ENCODE measurements around the gene SF3A1. TPM values are rescaled to one million over a fixed set of nuclear protein-coding genes. Genes with fewer than 3 reads are reported as not detected.

The SF3A1 gene
- total and polyA plus RNA-seq, 2 donors (not counting 3 experiments of a cell fraction or from before 2014, with no cell fraction given) = 60.2 to 187 TPM

- H4K20me1 ChIP-seq (replicated peaks; ENCODE audit: control insufficient read depth, extremely low read depth, insufficient read depth, low read length) = no peaks in the 10 kb centered on the region
- intact Hi-C loops (cut with micrococcal nuclease) (no loop called here), dilution Hi-C loops (cut with MboI; ENCODE audit: extremely low pct_ligation_motif_present, low sequenced_read_pairs) (no loop called here)
- FAIRE-seq = no peak
- BruUV-seq (replicated peaks) = no TSS peak
- H3K27ac ChIP-seq (ENCODE audit: insufficient read depth, low read depth, low read length) = no peak overlapping the region
- H2AFZ ChIP-seq (ENCODE audit: low read depth, low read length) = no peak overlapping the region
- no peak overlapping the region for H3K9ac ChIP-seq (replicated peaks; ENCODE audit: extremely low read depth, insufficient read depth, low read length)
- no peaks in the 10 kb centered on the region for H3K9me3 ChIP-seq (replicated peaks; ENCODE audit: control insufficient read depth, insufficient read depth, low read length)
- H3K27me3 ChIP-seq (ENCODE audit: control insufficient read depth in 2 of 2, insufficient read depth in 2 of 2, low read length in 2 of 2) = no peaks in the 10 kb centered on the region
- no peak for TF ChIP-seq EZH2 (IDR thresholded peaks at IDR 0.05; ENCODE audit: borderline replicate concordance, low read depth, low read length, severe bottlenecking)
- TF ChIP-seq CTCF (IDR thresholded peaks at IDR 0.05; ENCODE audit: extremely low read depth in 1 of 2, insufficient read depth in 1 of 2, low read depth in 1 of 2, low read length in 2 of 2) = no peak
- TF ChIP-seq MYC (IDR thresholded peaks at IDR 0.05; ENCODE audit: low read depth, low read length) = no peak
- TF ChIP-seq MAX (IDR thresholded peaks at IDR 0.05; ENCODE audit: insufficient read depth, insufficient read length) = no peak
- TF ChIP-seq FOS (IDR thresholded peaks at IDR 0.05; ENCODE audit: borderline replicate concordance, insufficient read depth, low read length) = no peak
- no peak for TF ChIP-seq JUN (IDR thresholded peaks at IDR 0.05; ENCODE audit: borderline replicate concordance, insufficient read depth, insufficient read length, low read depth)
- no peak for TF ChIP-seq POLR2A (IDR thresholded peaks at IDR 0.05; ENCODE audit: low read depth, low read length)
- TF ChIP-seq GATA2 (IDR thresholded peaks at IDR 0.05; ENCODE audit: insufficient read depth, insufficient read length, low read depth, low read length) = no peak
- no peak for TF ChIP-seq POLR2AphosphoS5 (IDR thresholded peaks at IDR 0.05; ENCODE audit: insufficient read depth, low read depth, low read length)
- H3K79me2 ChIP-seq (ENCODE audit: control insufficient read depth, insufficient read depth, low read length) = no peaks in the 10 kb centered on the region
- H3K4me2 ChIP-seq (ENCODE audit: insufficient read depth, low read length) = no peak overlapping the region
- ChIA-PET CTCF (interaction anchor here (14.7 kb wide), 1 partner anchor 49 kb away, joined by 164 read pairs; the partner anchor contains the start of gene CASTOR1), POLR2A (no interaction called here)
- DNase-seq (ENCODE audit: low read depth, low spot score) = no peak
- H3K9me1 ChIP-seq (replicated peaks; ENCODE audit: control insufficient read depth, extremely low read depth, insufficient read depth, low read length) = no peaks in the 10 kb centered on the region
- H3K4me3 ChIP-seq (replicated peaks in 1 of 3; ENCODE audit: insufficient read depth in 1 of 3, low read depth in 1 of 3, low read length in 3 of 3) = no peak overlapping the region
- H3K4me1 ChIP-seq (ENCODE audit: control insufficient read depth, extremely low read depth, insufficient read depth, low read length) = no peaks in the 10 kb centered on the region
- peaks cover 40 to 86% of the 10 kb centered on the region in 2 experiments for H3K36me3 ChIP-seq (ENCODE audit: control insufficient read depth in 2 of 2, extremely low read depth in 1 of 2, insufficient read depth in 2 of 2, low read length in 2 of 2)
Observed at GRCh38 chr22:30337461-30337778, 19.3 kb downstream of the SF3A1 start.
